GM12878 (cell line): ENCODE data around the gene SH2D2A. TPM values are rescaled to one million over a fixed set of nuclear protein-coding genes. Genes with fewer than 3 reads are reported as not detected.

Source experiments
- CHD2 ChIP-seq: IDR thresholded peaks from 2 replicates; pipeline ENCODE4 v1.6.1; 2011; ENCODE audit warnings: low read depth, low read length, improper control_type of control experiment, borderline replicate concordance
- ESRRA ChIP-seq: IDR thresholded peaks from 2 replicates; pipeline ENCODE4 v1.6.1; 2012; ENCODE audit warnings: mild to moderate bottlenecking, low read length, improper control_type of control experiment
- GABPA ChIP-seq: IDR thresholded peaks from 2 replicates; pipeline ENCODE4 v1.6.1; 2014; ENCODE audit warnings: antibody characterized with exemption, low read depth, mild to moderate bottlenecking, inconsistent platforms
- HDAC2 ChIP-seq: fragments of 200-600 bp; sonication (generic); IDR thresholded peaks from 2 replicates; pipeline ENCODE4 v1.6.1; 2017
- HDAC6 ChIP-seq: fragments of 200-600 bp; sonication (generic); IDR thresholded peaks from one replicate; pipeline ENCODE4 v1.8.0; 2017; ENCODE audit warnings: antibody characterized with exemption; ENCODE audit not compliant: unreplicated experiment
- IRF4 ChIP-seq: IDR thresholded peaks from 2 replicates; pipeline ENCODE4 v1.6.1; 2011; ENCODE audit warnings: low read depth, low read length
- MEF2A ChIP-seq: IDR thresholded peaks from 2 replicates; pipeline ENCODE4 v1.6.1; 2011; ENCODE audit warnings: low read depth, mild to moderate bottlenecking, low read length, moderate library complexity; ENCODE audit not compliant: insufficient read depth
- NFIC ChIP-seq: IDR thresholded peaks from 2 replicates; pipeline ENCODE4 v1.6.1; 2012; ENCODE audit warnings: low read depth, mild to moderate bottlenecking, inconsistent platforms, low read length, moderate library complexity
- NR2C1 ChIP-seq: fragments of 450-650 bp; IDR thresholded peaks from 2 replicates; pipeline ENCODE4 v1.6.1; 2017; ENCODE audit warnings: antibody characterized with exemption, mild to moderate bottlenecking, moderate library complexity
- POLR2AphosphoS2 ChIP-seq: IDR thresholded peaks from 2 replicates; pipeline ENCODE4 v1.6.1; 2011; ENCODE audit warnings: low read depth, mild to moderate bottlenecking, low read length, improper control_type of control experiment, moderate library complexity
- RELA ChIP-seq: fragments of 450-650 bp; IDR thresholded peaks from 2 replicates; pipeline ENCODE4 v1.8.0; 2014; ENCODE audit warnings: borderline replicate concordance; ENCODE audit not compliant: partially characterized antibody
- RFX5 ChIP-seq: IDR thresholded peaks from 2 replicates; pipeline ENCODE4 v1.6.1; 2011; ENCODE audit warnings: low read depth, low read length, improper control_type of control experiment
- SIX5 ChIP-seq: IDR thresholded peaks from 2 replicates; pipeline ENCODE4 v1.6.1; 2011; ENCODE audit warnings: mild to moderate bottlenecking, low read depth, low read length, moderate library complexity; ENCODE audit not compliant: severe bottlenecking
- SMC3 ChIP-seq: IDR thresholded peaks from 2 replicates; pipeline ENCODE4 v1.6.1; 2011; ENCODE audit warnings: low read length, improper control_type of control experiment, borderline replicate concordance
- SP1 ChIP-seq: IDR thresholded peaks from one replicate; pipeline ENCODE4 v1.6.1; 2011; ENCODE audit warnings: low read depth, low read length
- STAT1 ChIP-seq: fragments of 450-650 bp; conservative IDR thresholded peaks from 2 replicates; pipeline ENCODE4 v1.6.1; 2014; ENCODE audit warnings: antibody characterized with exemption, mild to moderate bottlenecking
- TAF1 ChIP-seq: IDR thresholded peaks from 2 replicates; pipeline ENCODE4 v1.6.1; 2011; ENCODE audit warnings: mild to moderate bottlenecking, low read depth, low read length, borderline replicate concordance
- TCF7 ChIP-seq: IDR thresholded peaks from 2 replicates; pipeline ENCODE4 v1.6.1; 2014; ENCODE audit warnings: antibody characterized with exemption, borderline replicate concordance
- ZNF207 ChIP-seq: fragments of 450-650 bp; IDR thresholded peaks from 2 replicates; pipeline ENCODE4 v1.6.1; 2014; ENCODE audit warnings: antibody characterized with exemption, mild to moderate bottlenecking, borderline replicate concordance
- polyA plus RNA-seq, 11 experiments: library from polyadenylated mRNA; depleted of rRNA in 4 of 11; unstranded in 6 of 11; stranded (reverse) in 5 of 11; fragments of >200 nt; fragmentation: Nextera tagmentation in 4 of 11; fragmentation: Illumina TruSeq in 1 of 11; extraction: Ambion mirVana in 4 of 11; extraction: Trizol in 1 of 11; gene quantifications; 1 replicate in 1 of 11; 2 replicates in 10 of 11; pipeline versions ENCODE4 v1.2.1 to v1.2.3, GENCODE V29; 2011 to 2016; ENCODE audit warnings: inconsistent platforms in 2 of 11, missing spikeins in 2 of 11, low read depth in 1 of 11
- total RNA-seq, 4 experiments: library from RNA; depleted of rRNA in 3 of 4; stranded (reverse); fragments of >200 nt in 3 of 4; fragmentation: Illumina TruSeq in 1 of 4; extraction: Trizol in 1 of 4; gene quantifications; 2 replicates each; pipeline versions ENCODE4 v1.2.1 to v1.2.3, GENCODE V29; 2013 to 2021
- TF ChIP-seq, protein P1 (sequence below): fragments of 450-650 bp; IDR thresholded peaks from 2 replicates; pipeline ENCODE4 v1.6.1; 2018; ENCODE audit warnings: borderline replicate concordance, mild to moderate bottlenecking; ENCODE audit not compliant: partially characterized antibody
- TF ChIP-seq, protein P2 (sequence below): fragments of 450-650 bp; IDR thresholded peaks from 2 replicates; pipeline ENCODE4 v1.6.1; 2017; ENCODE audit warnings: mild to moderate bottlenecking
- TF ChIP-seq, protein P3 (sequence below): fragments of 450-650 bp; formaldehyde crosslinking; IDR thresholded peaks from 2 replicates; pipeline ENCODE4 v1.4.0; 2022; ENCODE audit warnings: mild to moderate bottlenecking, moderate library complexity
- TF ChIP-seq, protein P4 (sequence below): fragments of 450-650 bp; IDR thresholded peaks from 2 replicates; pipeline ENCODE4 v1.6.1; 2017; ENCODE audit warnings: low read depth, mild to moderate bottlenecking, moderate library complexity

The SH2D2A gene
- total and polyA plus RNA-seq, 10 of the 15 experiments (the other 5 are each of a cell fraction or from before 2014, with no cell fraction given), result 0.72 to 15.9 (median 7.0) TPM

DNA sequence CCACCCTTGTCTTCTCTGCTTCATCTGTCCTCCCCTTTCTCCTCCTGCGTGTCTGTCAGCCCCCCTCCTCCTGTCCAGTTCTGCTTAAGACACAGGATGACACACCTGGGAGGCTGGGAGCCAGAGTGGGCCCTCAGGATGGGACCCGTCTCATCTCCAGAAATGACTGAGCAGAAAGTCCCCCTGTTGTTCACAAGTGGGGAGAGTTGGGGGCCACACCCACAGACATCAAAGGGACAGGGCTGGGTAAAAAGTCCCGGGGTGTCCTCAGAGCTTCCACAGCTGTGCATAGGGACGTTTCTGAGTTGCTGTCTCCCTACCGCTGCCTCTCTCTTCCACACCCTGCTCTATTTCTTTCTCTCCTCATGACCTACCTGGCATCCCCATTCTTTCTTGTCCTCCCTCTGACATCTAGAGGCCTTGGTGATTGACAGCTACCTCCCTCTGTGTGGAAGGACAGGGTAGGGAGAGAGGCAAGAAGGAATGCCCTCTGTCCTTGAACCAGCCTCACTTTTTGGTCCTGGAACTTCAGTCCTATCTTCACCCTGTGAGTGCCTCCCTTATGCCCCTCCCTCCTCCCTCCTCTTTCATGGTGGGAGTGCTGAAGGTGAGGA is 19.5 kb upstream of the SH2D2A start (continued):
- TF ChIP-seq, protein P1, sequence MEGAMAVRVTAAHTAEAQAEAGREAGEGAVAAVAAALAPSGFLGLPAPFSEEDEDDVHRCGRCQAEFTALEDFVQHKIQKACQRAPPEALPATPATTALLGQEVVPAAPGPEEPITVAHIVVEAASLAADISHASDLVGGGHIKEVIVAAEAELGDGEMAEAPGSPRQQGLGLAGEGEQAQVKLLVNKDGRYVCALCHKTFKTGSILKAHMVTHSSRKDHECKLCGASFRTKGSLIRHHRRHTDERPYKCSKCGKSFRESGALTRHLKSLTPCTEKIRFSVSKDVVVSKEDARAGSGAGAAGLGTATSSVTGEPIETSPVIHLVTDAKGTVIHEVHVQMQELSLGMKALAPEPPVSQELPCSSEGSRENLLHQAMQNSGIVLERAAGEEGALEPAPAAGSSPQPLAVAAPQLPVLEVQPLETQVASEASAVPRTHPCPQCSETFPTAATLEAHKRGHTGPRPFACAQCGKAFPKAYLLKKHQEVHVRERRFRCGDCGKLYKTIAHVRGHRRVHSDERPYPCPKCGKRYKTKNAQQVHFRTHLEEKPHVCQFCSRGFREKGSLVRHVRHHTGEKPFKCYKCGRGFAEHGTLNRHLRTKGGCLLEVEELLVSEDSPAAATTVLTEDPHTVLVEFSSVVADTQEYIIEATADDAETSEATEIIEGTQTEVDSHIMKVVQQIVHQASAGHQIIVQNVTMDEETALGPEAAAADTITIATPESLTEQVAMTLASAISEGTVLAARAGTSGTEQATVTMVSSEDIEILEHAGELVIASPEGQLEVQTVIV, result no peak
- TF ChIP-seq HDAC2, result no peak
- TF ChIP-seq POLR2AphosphoS2, result no peak
- peak; percentile 84 for TF ChIP-seq NFIC
- peak; percentile 18 for TF ChIP-seq SP1
- no peak for TF ChIP-seq SMC3
- TF ChIP-seq, protein P2, sequence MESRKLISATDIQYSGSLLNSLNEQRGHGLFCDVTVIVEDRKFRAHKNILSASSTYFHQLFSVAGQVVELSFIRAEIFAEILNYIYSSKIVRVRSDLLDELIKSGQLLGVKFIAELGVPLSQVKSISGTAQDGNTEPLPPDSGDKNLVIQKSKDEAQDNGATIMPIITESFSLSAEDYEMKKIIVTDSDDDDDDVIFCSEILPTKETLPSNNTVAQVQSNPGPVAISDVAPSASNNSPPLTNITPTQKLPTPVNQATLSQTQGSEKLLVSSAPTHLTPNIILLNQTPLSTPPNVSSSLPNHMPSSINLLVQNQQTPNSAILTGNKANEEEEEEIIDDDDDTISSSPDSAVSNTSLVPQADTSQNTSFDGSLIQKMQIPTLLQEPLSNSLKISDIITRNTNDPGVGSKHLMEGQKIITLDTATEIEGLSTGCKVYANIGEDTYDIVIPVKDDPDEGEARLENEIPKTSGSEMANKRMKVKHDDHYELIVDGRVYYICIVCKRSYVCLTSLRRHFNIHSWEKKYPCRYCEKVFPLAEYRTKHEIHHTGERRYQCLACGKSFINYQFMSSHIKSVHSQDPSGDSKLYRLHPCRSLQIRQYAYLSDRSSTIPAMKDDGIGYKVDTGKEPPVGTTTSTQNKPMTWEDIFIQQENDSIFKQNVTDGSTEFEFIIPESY, result no peak
- TF ChIP-seq ZNF207, result no peak; the same call in 1 of the 2 replicates
- TF ChIP-seq CHD2, result no peak
- no peak for TF ChIP-seq TAF1
- TF ChIP-seq SIX5, result no peak
- TF ChIP-seq MEF2A, result peak; percentile 42
- peak; percentile 98 for TF ChIP-seq TCF7
- TF ChIP-seq HDAC6, result no peak
- TF ChIP-seq NR2C1, result no peak
- no peak for TF ChIP-seq STAT1
- TF ChIP-seq IRF4, result peak; percentile 91
- TF ChIP-seq, protein P3, sequence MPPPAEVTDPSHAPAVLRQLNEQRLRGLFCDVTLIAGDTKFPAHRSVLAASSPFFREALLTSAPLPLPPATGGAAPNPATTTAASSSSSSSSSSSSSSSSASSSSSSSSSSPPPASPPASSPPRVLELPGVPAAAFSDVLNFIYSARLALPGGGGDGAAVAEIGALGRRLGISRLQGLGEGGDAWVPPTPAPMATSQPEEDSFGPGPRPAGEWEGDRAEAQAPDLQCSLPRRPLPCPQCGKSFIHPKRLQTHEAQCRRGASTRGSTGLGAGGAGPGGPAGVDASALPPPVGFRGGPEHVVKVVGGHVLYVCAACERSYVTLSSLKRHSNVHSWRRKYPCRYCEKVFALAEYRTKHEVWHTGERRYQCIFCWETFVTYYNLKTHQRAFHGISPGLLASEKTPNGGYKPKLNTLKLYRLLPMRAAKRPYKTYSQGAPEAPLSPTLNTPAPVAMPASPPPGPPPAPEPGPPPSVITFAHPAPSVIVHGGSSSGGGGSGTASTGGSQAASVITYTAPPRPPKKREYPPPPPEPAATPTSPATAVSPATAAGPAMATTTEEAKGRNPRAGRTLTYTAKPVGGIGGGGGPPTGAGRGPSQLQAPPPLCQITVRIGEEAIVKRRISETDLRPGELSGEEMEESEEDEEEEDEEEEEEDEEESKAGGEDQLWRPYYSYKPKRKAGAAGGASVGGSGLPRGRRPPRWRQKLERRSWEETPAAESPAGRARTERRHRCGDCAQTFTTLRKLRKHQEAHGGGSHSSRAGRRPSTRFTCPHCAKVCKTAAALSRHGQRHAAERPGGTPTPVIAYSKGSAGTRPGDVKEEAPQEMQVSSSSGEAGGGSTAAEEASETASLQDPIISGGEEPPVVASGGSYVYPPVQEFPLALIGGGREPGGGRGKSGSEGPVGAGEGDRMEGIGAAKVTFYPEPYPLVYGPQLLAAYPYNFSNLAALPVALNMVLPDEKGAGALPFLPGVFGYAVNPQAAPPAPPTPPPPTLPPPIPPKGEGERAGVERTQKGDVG, result no peak
- no peak for TF ChIP-seq GABPA
- no peak for TF ChIP-seq RFX5
- TF ChIP-seq ESRRA, result no peak
- TF ChIP-seq RELA, result peak; percentile 98
- TF ChIP-seq, protein P4, sequence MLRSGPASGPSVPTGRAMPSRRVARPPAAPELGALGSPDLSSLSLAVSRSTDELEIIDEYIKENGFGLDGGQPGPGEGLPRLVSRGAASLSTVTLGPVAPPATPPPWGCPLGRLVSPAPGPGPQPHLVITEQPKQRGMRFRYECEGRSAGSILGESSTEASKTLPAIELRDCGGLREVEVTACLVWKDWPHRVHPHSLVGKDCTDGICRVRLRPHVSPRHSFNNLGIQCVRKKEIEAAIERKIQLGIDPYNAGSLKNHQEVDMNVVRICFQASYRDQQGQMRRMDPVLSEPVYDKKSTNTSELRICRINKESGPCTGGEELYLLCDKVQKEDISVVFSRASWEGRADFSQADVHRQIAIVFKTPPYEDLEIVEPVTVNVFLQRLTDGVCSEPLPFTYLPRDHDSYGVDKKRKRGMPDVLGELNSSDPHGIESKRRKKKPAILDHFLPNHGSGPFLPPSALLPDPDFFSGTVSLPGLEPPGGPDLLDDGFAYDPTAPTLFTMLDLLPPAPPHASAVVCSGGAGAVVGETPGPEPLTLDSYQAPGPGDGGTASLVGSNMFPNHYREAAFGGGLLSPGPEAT, result peak; percentile 97
